Endometrial microvascular endothelial cells (primary cell): ENCODE measurements around the gene PPM1E. TPM values are rescaled to one million over a fixed set of nuclear protein-coding genes. Genes with fewer than 3 reads are reported as not detected.
"Not testable (repeated sequence)": the region's sequence is repeated elsewhere in the genome, so short reads cannot be mapped to it uniquely, and the experiment has no call there.

ENCODE experiments used
- in situ Hi-C: cut with HindIII; loops from 2 replicates; pipeline ENCODE4 v1.10.0; 2017; ENCODE audit warnings: low sequenced_read_pairs, low pct_unique_long_range_greater_than_20kb; ENCODE audit errors: inconsistent ontology term
- total RNA-seq: library from RNA; depleted of rRNA; stranded (reverse); fragments of >200 nt; gene quantifications from one replicate; pipeline ENCODE4 v1.2.3, GENCODE V29; 2015; ENCODE audit errors: inconsistent ontology term

PPM1E gene
- total RNA-seq, 1 donor from 2014 or later = not detected

GRCh38 chr17:58823051-58823525 is 67.4 kb downstream of the PPM1E start:
- in situ Hi-C loops = no loop called here

GRCh38 chr17:58829172-58829637 is 73.6 kb downstream of the PPM1E start:
- in situ Hi-C loops = no loop called here

GRCh38 chr17:58831780-58832179 is 76.1 kb downstream of the PPM1E start:
- in situ Hi-C loops = no loop called here

- in situ Hi-C loops = no loop called here
These were observed 76.9 kb downstream of the PPM1E start for GRCh38 chr17:58832514-58832913.

GRCh38 chr17:58837699-58838098 is 82.0 kb downstream of the PPM1E start:
- in situ Hi-C loops = no loop called here

- in situ Hi-C loops = no loop called here
These were observed 85.4 kb downstream of the PPM1E start for GRCh38 chr17:58840820-58841612.

- in situ Hi-C loops = not testable (repeated sequence)
These were observed 90.8 kb downstream of the PPM1E start for GRCh38 chr17:58846413-58846812.

GRCh38 chr17:58850106-58850505 is 94.5 kb downstream of the PPM1E start:
- in situ Hi-C loops = not testable (repeated sequence)

GRCh38 chr17:58865301-58865700 is 109.6 kb downstream of the PPM1E start:
- in situ Hi-C loops = no loop called here

- in situ Hi-C loops = no loop called here
These were observed 115.1 kb downstream of the PPM1E start for GRCh38 chr17:58870747-58871146.

GRCh38 chr17:58873926-58874325 is 118.3 kb downstream of the PPM1E start:
- in situ Hi-C loops = no loop called here

GRCh38 chr17:58875261-58875660 is 119.6 kb downstream of the PPM1E start:
- in situ Hi-C loops = no loop called here

GRCh38 chr17:58884161-58884560 is 128.5 kb downstream of the PPM1E start:
- in situ Hi-C loops = no loop called here

GRCh38 chr17:58886514-58886913 is 130.9 kb downstream of the PPM1E start:
- in situ Hi-C loops = no loop called here

- in situ Hi-C loops = no loop called here
These were observed 134.3 kb downstream of the PPM1E start for GRCh38 chr17:58889928-58890327.

GRCh38 chr17:58899191-58899590 is 143.5 kb downstream of the PPM1E start:
- in situ Hi-C loops = no loop called here

- in situ Hi-C loops = no loop called here
These were observed 146.7 kb downstream of the PPM1E start for GRCh38 chr17:58902322-58902721.

- in situ Hi-C loops = no loop called here
These were observed 156.2 kb downstream of the PPM1E start for GRCh38 chr17:58911741-58912343.

- in situ Hi-C loops = no loop called here
These were observed 157.9 kb downstream of the PPM1E start for GRCh38 chr17:58913552-58913951.
